Mammary epithelial cell (primary cell): ENCODE results near the gene ADD2.

Experiments used
- CTCF ChIP-seq, 2 donors: IDR thresholded peaks in 1 of 2; conservative IDR thresholded peaks in 1 of 2; 2 replicates each; pipeline ENCODE4 v1.5.1; 2011 to 2012; ENCODE audit warnings: inconsistent platforms in 2 of 2, low read length in 2 of 2, mild to moderate bottlenecking in 2 of 2, control low read depth in 1 of 2, low read depth in 1 of 2; ENCODE audit not compliant: insufficient read depth in 1 of 2; ENCODE audit errors: extremely low read depth in 1 of 2
- EZH2 ChIP-seq: IDR thresholded peaks from 2 replicates; pipeline ENCODE4 v1.6.1; 2012; ENCODE audit warnings: low read length, inconsistent platforms, borderline replicate concordance

- no peak for TF ChIP-seq CTCF (conservative IDR thresholded peaks at IDR 0.05 in 1 of 2, IDR thresholded peaks at IDR 0.05 in 1 of 2; ENCODE audit: extremely low read depth in 1 of 2, insufficient read depth in 1 of 2, low read depth in 1 of 2, low read length in 2 of 2)
- TF ChIP-seq EZH2: no peak
Measured at GRCh38 chr2:70675862-70676261, 92.1 kb downstream of the ADD2 start.
